Ovary (tissue), 9 donors: ENCODE data around the gene VAMP5. TPM values are rescaled to one million over a fixed set of nuclear protein-coding genes. Genes with fewer than 3 reads are reported as not detected.

Experiments used
- DNase-seq, 5 donors: peaks; one replicate each; pipeline ENCODE4 v3.0.0-alpha.2; 2019 to 2020
- H3K27ac ChIP-seq, 2 donors: fragments of 200-600 bp; one replicate each; pipeline versions ENCODE4 v1.5.1 to v1.8.0; 2019 to 2022
- H3K27me3 ChIP-seq: fragments of 200-600 bp; one replicate; pipeline ENCODE4 v1.8.0; 2022
- H3K36me3 ChIP-seq: fragments of 200-600 bp; sonication (generic); one replicate; pipeline ENCODE4 v1.5.1; 2019
- H3K4me1 ChIP-seq: one replicate; pipeline ENCODE4 v1.8.1; 2013; ENCODE audit warnings: mild to moderate bottlenecking, moderate library complexity; ENCODE audit not compliant: insufficient read depth
- H3K4me3 ChIP-seq: fragments of 200-600 bp; sonication (generic); one replicate; pipeline ENCODE4 v1.5.1; 2017
- H3K9me3 ChIP-seq, 2 donors: fragments of 200-600 bp in 1 of 2; sonication (generic) in 1 of 2; one replicate each; pipeline versions ENCODE4 v1.5.1 to v1.8.1; 2013 to 2019; ENCODE audit warnings: mild to moderate bottlenecking in 1 of 2, moderate library complexity in 1 of 2
- CTCF ChIP-seq, 3 donors: fragments of 450-650 bp in 2 of 3; fragments of 200-600 bp in 1 of 3; IDR thresholded peaks; one replicate each; pipeline versions ENCODE4 v1.5.1 to v1.8.0; 2016 to 2022; ENCODE audit warnings: antibody characterized with exemption in 3 of 3, mild to moderate bottlenecking in 1 of 3
- EP300 ChIP-seq: sonication (generic); formaldehyde crosslinking; IDR thresholded peaks from one replicate; pipeline ENCODE4 v1.6.1; 2017; ENCODE audit warnings: antibody characterized with exemption
- POLR2A ChIP-seq: fragments of 450-650 bp; IDR thresholded peaks from one replicate; pipeline ENCODE4 v1.6.1; 2017; ENCODE audit warnings: antibody characterized with exemption, mild to moderate bottlenecking, moderate library complexity
- WGBS, 3 donors: extraction: QIAGEN DNeasy Blood & Tissue Kit in 1 of 3; methylation state at CpG; one replicate each; pipeline versions ENCODE4 v1.1.5 to v1.1.7; 2013 to 2017; 5-methylcytosine and 5-hydroxymethylcytosine counted together
- intact Hi-C, 4 donors: fragments of 100-400 bp; cut with DNase I; formaldehyde crosslinking; loops; one replicate each; pipeline versions ENCODE4 v1.11.0 to v1.15.1; 2022 to 2023
- polyA plus RNA-seq, 2 donors: library from polyadenylated mRNA; stranded (reverse); fragments of 200-250 nt in 1 of 2; fragments of 350-450 nt in 1 of 2; fragmentation: Illumina TruSeq in 1 of 2; extraction: RNeasy Lipid Tissue Mini Kit (QIAGEN cat#74804) in 1 of 2; gene quantifications; one replicate each; pipeline ENCODE4 v1.2.3, GENCODE V29; 2013 to 2014
- total RNA-seq, 7 donors: library from RNA; depleted of rRNA in 2 of 7; stranded (reverse); fragments of >200 nt in 2 of 7; fragmentation: NEBNext Ultra II Directional in 3 of 7; extraction: Animal tissue kit (Norgen Biotek cat#: 25700) in 3 of 7; gene quantifications; one replicate each; pipeline versions ENCODE4 v1.1.0 to v1.2.4, GENCODE V29; 2016 to 2023
- donor health status: DM: no; HTN: no; CAD: no; lungs with moderate emphysema.
- donor health status: DM: no; HTN: no; CAD: no.
- donor health status: Bipolar disorder and iron deficiency.
- donor health status: DM: yes; HTN: yes; CAD: no.
- donor health status: DM: no; HTN: no; CAD: no.
- donor health status: DM: yes; HTN: yes; CAD: no.

Gene VAMP5
- total and polyA plus RNA-seq, 9 donors = 25.6 to 99.5 (median 48.5) TPM

- Histone ChIP-seq H3K27me3 (no peaks in the 10 kb centered on the region), H3K4me3 (no peak overlapping the region), H3K9me3 (no peaks in the 10 kb centered on the region), H3K4me1 (peaks cover 17% of the 10 kb centered on the region), H3K27ac (peak overlapping the region in 1 of 2 donors; percentile 38), H3K36me3 (no peaks in the 10 kb centered on the region)
- peak; percentile 30 for TF ChIP-seq EP300
- TF ChIP-seq POLR2A = no peak
- intact Hi-C loops = no loop called here
- WGBS, 3 donors = 63 to 79% (median 78%) methylated on average over 1 of the region's 1 CpG
- DNase-seq = no peak
Observed at GRCh38 chr2:85585781-85586105, 1.5 kb downstream of the VAMP5 start.

- no peak for TF ChIP-seq EP300
Observed at GRCh38 chr2:85588236-85588635, 4.0 kb downstream of the VAMP5 start.

DNA sequence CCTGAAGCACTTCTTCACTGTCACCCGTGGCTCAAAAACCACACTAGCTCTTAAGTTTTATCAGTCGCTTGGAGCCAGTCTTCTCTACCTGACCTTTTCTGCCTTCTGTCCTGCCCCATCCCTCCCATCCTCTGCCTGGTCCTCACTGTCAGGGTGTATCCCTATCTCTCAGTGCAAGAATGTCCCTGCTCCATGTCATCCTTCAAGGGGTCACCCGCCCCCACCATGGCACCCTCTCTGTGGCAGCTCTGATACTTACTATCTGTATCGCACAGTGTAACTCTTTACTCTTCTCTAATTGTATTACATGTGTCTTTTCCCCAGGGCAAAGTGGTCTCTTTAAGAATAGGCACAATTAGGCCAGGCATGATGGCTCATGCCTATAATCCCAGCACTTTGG, 4.4 kb downstream of the VAMP5 start:
- TF ChIP-seq EP300 = no peak
- TF ChIP-seq POLR2A = no peak
- TF ChIP-seq CTCF (IDR thresholded peaks at IDR 0.05) = no peak
- Histone ChIP-seq H3K27ac (peak overlapping the region; percentile 57), H3K9me3 (no peaks in the 10 kb centered on the region), H3K4me1 (peaks cover 23% of the 10 kb centered on the region), H3K36me3 (no peaks in the 10 kb centered on the region), H3K4me3 (no peak overlapping the region), H3K27me3 (no peaks in the 10 kb centered on the region)
- 78 to 90% (median 87%) methylated on average over 4 of the region's 4 CpGs for WGBS, 3 donors
- intact Hi-C loops = no loop called here
- no peak for DNase-seq

More at GRCh38 chr2:85588236-85588635, 4.0 kb downstream of the VAMP5 start:
- H3K4me1 ChIP-seq = peaks cover 23% of the 10 kb centered on the region
- no peaks in the 10 kb centered on the region for H3K36me3 ChIP-seq
- peak overlapping the region; percentile 36 to 57 for H3K27ac ChIP-seq
- intact Hi-C loops = no loop called here
- 89 to 97% (median 97%) methylated on average over 4 of the region's 4 CpGs for WGBS, 3 donors
- H3K27me3 ChIP-seq = no peaks in the 10 kb centered on the region
- H3K4me3 ChIP-seq = no peak overlapping the region
- no peaks in the 10 kb centered on the region for H3K9me3 ChIP-seq
- DNase-seq = no peak

DNA sequence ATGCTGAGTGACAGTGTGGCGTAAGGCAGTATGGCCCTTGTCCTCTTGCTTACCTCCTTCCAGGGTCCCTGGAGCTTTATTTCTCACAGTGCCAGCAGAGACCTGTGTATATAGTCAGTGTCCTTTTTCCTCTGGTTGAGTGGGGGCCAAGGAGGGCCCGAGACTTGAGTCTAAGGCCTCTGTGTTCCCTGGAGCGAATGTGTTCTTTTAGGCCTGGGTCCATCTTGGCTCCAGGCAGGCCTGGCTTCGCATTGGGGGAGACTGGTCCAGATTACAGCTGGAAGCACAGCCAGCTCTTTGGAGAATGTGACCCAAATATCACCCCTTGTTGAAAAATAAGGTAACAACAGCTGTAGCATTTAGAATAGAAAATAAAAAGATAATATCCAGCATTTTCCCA, 5.0 kb downstream of the VAMP5 start:
- no peak overlapping the region for H3K4me3 ChIP-seq
- H3K9me3 ChIP-seq = no peaks in the 10 kb centered on the region
- WGBS, 3 donors = 33 to 41% (median 33%) methylated on average over 4 of the region's 4 CpGs
- intact Hi-C loops = no loop called here
- H3K27ac ChIP-seq = peak overlapping the region; percentile 57
- no peaks in the 10 kb centered on the region for H3K27me3 ChIP-seq
- peak in 4 of 5 donors; percentile 45 to 84 (median 64) for DNase-seq
- TF ChIP-seq CTCF (IDR thresholded peaks at IDR 0.05) = no peak
- H3K4me1 ChIP-seq = peaks cover 23% of the 10 kb centered on the region
- no peaks in the 10 kb centered on the region for H3K36me3 ChIP-seq

DNA sequence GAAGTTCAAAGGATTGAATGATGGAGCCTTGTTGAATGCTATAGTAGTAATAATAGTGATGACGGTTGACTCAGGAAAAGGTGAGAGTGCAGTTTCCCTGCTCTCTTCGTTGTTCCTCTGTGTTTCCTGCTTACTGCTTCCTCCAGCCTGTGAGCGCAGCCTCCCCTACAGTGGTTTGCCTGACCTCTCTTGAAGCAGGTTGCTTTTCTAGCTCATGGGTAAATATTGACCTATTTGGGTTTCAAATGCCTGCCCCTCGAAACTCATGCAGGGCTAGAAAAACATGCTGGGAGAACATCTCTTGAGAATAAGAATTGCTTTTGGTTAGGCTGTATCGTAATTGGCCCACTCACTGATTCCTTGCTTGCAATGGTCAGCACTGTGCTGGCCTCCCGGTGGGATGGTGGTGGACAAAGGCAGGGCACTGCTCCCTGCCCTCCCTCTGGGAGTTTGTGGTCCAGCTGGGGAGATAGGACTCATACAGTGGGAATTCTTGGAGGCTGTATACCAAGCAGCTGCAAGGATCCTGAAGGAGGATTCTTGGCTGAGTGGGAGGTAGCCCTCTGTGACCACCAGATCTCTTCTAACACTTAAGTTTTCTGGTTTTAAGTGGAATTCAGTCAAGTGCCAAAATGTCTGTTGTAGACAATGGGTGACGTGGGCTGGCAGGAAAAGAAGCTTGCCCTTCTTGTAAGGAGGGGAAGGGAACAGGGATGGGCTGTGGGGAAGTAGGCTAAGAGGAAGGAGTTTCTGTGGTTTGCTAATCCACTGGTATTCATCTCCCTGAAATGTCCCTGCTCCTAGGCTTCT, 6.0 kb downstream of the VAMP5 start:
- WGBS, 3 donors = 11 to 18% (median 13%) methylated on average over 7 of the region's 7 CpGs
- peaks cover 26% of the 10 kb centered on the region for H3K4me1 ChIP-seq
- intact Hi-C loops = no loop called here
- no peaks in the 10 kb centered on the region for H3K27me3 ChIP-seq
- TF ChIP-seq EP300 (no peak), CTCF (IDR thresholded peaks at IDR 0.05) (no peak), POLR2A (no peak)
- peak in 2 of 5 donors; percentile 39 to 65 for DNase-seq
- peak overlapping the region; percentile 40 to 57 for H3K27ac ChIP-seq
- no peaks in the 10 kb centered on the region for H3K9me3 ChIP-seq
- no peaks in the 10 kb centered on the region for H3K36me3 ChIP-seq
- H3K4me3 ChIP-seq = no peak overlapping the region
